Activated T-helper 17 cell treated with anti-CD3 and anti-CD28 coated beads, Interleukin-2, amount 50 U/mL, for 72 hours (primary cell): Measurements from ENCODE around the gene ZNF710. TPM values are rescaled to one million over a fixed set of nuclear protein-coding genes. Genes with fewer than 3 reads are reported as not detected.
A peak's percentile ranks its signal among the peaks of the same experiment; 100 is the strongest.

Experiments
- ATAC-seq: fragments of 150-1000 bp; cut with Tn5 transposase; replicated peaks from 2 replicates; pipeline ENCODE4 v1.10.0; 2021; ENCODE audit warnings: mild to moderate bottlenecking, moderate library complexity
- H3K27ac Mint-ChIP-seq: one replicate; pipeline ENCODE4 v1.8.0; 2022; ENCODE audit warnings: mixed read lengths
- H3K27me3 Mint-ChIP-seq: one replicate; pipeline ENCODE4 v1.8.0; 2022; ENCODE audit warnings: mixed read lengths
- H3K36me3 Mint-ChIP-seq: one replicate; pipeline ENCODE4 v1.8.0; 2022; ENCODE audit warnings: low read depth, mild to moderate bottlenecking, mixed read lengths
- H3K4me1 Mint-ChIP-seq: one replicate; pipeline ENCODE4 v1.8.0; 2022; ENCODE audit warnings: mixed read lengths
- H3K4me3 Mint-ChIP-seq: one replicate; pipeline ENCODE4 v1.8.0; 2022; ENCODE audit warnings: mild to moderate bottlenecking, mixed read lengths
- H3K9me3 Mint-ChIP-seq: one replicate; pipeline ENCODE4 v1.8.0; 2022; ENCODE audit warnings: mixed read lengths
- total RNA-seq, 2 donors: library from RNA; stranded (reverse); gene quantifications; one replicate each; pipeline ENCODE4 v1.2.3, GENCODE V29; 2022

The ZNF710 gene
- total RNA-seq, 2 donors from 2014 or later = 12.2 to 15.4 TPM

DNA sequence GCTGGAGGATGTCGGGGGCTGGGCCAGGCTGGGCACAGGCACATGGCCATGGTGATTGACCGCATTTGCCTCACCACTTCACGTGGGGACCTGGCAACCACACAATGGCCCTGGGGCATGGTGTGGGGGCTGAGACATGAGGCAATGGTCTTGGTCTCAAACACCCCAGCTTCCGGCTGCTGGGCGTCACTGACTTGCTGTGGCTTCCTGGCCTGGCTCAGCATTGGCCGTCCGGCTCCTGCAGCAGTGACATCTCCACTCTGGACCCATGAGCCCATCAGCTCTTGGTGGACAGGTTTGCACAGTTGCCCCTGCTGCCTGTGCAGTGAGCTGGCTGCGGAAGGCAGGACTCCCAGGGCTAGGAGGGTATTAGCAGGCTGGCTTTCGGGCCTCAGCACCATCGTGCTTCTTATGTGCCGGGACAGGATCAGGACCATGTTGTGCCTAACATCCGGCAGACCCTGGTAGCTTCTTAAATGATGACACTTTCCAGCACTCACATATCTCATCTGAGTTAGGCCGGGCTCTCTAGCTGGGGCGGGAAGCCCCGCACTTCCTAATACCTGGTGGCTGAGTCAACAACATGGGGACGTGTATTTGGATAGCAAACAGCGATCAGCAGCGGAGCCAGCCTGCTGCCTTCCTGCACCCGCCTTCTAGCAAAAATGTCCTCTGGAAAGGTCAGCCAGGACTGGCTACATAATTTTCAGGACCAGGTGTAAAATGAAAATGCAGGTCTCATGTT lies 34.1 kb downstream of the ZNF710 start:
- H3K27me3 Mint-ChIP-seq = no peaks in the 10 kb centered on the region
- ATAC-seq = no peak
- H3K4me3 Mint-ChIP-seq = peak overlapping the region; percentile 55
- no peaks in the 10 kb centered on the region for H3K36me3 Mint-ChIP-seq
- H3K27ac Mint-ChIP-seq = peak overlapping the region; percentile 71
- peaks cover 49% of the 10 kb centered on the region for H3K4me1 Mint-ChIP-seq
- H3K9me3 Mint-ChIP-seq = no peaks in the 10 kb centered on the region

DNA sequence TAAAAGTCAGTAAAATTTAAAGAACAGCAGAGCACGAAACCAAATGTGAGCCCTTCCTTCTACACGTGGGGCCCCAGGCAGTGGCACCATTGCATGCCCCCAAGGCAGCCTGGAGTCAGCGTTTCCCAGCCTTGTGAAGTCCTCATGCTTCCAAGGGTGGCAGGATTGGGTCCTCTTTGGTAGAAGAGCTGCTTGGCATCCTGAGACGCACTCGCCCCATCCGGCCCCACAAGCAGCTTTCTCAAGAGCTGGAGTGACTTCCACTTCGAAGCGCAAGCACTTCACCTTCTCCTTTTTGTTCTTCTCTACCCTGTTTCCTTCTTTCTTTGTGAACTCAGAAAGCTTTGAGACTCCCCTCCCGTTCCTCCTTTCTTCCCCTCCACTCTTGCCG lies 34.7 kb downstream of the ZNF710 start:
- Mint-ChIP-seq H3K27ac (peak overlapping the region; percentile 51), H3K9me3 (no peaks in the 10 kb centered on the region), H3K4me3 (peak overlapping the region; percentile 38), H3K4me1 (peaks cover 54% of the 10 kb centered on the region), H3K27me3 (no peaks in the 10 kb centered on the region), H3K36me3 (no peaks in the 10 kb centered on the region)
- ATAC-seq = no peak

DNA sequence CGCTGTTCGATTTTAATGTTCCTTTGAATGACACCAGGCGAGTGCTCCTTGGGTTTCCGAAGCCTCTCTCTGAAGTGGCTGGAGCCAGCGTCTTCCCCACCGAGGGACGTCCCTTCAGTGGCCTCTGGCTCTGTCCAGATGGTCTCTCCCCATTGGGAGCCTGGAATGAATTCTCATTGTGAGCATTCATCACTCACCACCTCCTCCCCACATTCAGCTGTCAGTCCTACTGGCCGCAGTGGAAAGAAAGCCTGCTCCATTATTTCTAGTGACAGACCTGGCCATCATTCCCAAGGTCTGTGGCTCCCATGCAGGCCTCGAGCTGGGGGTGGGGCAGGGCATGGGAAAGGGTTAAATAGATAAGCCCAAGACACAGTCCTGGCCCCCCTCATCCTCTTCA lies 35.2 kb downstream of the ZNF710 start:
- Mint-ChIP-seq H3K9me3 (no peaks in the 10 kb centered on the region), H3K36me3 (no peaks in the 10 kb centered on the region), H3K27me3 (no peaks in the 10 kb centered on the region), H3K4me3 (peak overlapping the region; percentile 32), H3K27ac (peak overlapping the region; percentile 51), H3K4me1 (peaks cover 53% of the 10 kb centered on the region)
- no peak for ATAC-seq

DNA sequence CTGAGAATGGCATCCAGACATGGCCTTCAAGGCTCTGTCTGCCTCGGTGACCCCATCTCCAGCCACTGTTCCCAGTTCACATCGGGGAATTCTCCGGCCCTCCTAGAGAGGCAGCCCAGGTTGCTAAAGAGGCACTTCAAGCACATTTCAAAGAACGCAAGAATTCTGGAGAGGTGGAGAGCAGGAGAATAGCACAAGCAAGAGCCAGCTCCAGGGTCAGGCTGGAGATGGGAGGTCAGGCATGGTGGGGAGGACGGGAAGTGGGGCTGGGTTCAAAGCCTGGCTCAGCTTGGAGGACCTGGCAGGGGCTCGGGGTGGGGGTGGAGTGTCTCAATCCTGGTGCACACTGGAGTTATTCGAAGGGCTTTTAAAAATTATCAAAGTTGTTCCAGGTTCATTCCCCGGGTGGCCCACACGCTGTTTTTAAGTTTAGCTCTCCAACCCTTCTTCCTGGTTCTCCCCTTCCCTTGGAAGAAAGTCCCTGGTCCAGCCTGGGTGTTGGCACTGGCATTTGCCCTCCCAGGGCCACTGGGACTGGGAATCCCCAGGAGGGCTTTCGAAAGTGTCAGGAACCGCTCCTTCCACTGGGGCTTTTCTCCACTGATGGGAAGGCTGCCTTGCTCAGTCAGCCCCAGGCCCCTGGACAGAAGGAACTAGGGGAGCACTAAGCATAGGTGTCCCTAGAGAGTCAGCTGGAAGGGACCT lies 35.8 kb downstream of the ZNF710 start:
- Mint-ChIP-seq H3K27ac (peak overlapping the region; percentile 51), H3K36me3 (no peaks in the 10 kb centered on the region), H3K9me3 (no peaks in the 10 kb centered on the region), H3K4me3 (peak overlapping the region; percentile 40), H3K27me3 (no peaks in the 10 kb centered on the region), H3K4me1 (peaks cover 49% of the 10 kb centered on the region)
- ATAC-seq = no peak

DNA sequence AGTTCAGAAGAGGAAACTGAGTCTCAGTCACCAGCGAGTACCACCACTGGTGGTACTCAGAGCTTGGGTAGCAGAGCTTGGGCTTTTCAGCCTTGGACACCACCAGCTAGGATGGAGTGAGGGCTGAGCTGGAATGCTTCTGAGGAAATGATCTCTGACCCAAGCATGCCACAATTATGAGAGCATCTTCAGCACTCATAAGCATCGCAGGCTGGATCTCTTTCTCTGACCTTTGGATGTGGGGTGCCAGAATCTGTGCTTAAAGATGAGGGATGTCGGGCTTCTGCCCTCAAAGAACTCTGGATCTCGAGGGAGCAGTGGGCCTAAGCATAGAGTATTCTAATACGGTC lies 36.4 kb downstream of the ZNF710 start:
- peaks cover 49% of the 10 kb centered on the region for H3K4me1 Mint-ChIP-seq
- H3K9me3 Mint-ChIP-seq = no peaks in the 10 kb centered on the region
- no peaks in the 10 kb centered on the region for H3K27me3 Mint-ChIP-seq
- H3K4me3 Mint-ChIP-seq = peak overlapping the region; percentile 40
- peak overlapping the region; percentile 51 for H3K27ac Mint-ChIP-seq
- ATAC-seq = no peak
- H3K36me3 Mint-ChIP-seq = no peaks in the 10 kb centered on the region

DNA sequence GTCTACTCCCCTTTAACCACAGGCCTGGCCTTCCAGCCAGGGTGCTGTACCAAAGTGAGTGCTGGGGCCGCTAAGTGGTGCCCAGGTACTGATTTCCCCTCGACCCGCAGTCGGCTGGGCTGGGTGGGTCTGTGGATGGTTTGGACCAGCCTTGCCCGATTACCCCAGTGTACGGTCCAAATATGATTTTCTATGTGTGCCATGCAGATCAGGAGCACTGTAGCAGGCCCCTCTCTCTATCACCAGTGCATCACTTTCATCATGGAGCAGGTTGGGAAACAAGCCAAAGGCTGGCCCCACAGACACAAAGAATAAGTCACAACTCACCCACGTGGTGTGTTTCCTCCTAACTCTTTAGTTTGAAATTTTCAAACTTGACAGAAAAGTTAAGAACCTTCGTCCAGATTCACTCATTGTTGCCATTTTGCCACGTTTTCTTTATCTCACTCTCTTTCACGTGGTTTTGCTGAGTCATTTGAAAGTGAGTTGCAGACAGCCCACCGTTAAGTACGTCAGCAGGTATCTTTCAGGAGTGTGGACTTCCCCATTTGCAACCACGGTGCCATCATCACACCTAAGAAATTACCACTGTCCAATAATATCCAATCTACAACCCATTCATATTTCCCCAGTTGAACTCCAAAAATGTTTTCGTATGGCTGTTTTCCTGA lies 37.0 kb downstream of the ZNF710 start:
- Mint-ChIP-seq H3K4me3 (peak overlapping the region; percentile 40), H3K9me3 (no peaks in the 10 kb centered on the region), H3K4me1 (peaks cover 47% of the 10 kb centered on the region), H3K27ac (peak overlapping the region; percentile 51), H3K36me3 (no peaks in the 10 kb centered on the region), H3K27me3 (no peaks in the 10 kb centered on the region)
- peak; percentile 93 for ATAC-seq

DNA sequence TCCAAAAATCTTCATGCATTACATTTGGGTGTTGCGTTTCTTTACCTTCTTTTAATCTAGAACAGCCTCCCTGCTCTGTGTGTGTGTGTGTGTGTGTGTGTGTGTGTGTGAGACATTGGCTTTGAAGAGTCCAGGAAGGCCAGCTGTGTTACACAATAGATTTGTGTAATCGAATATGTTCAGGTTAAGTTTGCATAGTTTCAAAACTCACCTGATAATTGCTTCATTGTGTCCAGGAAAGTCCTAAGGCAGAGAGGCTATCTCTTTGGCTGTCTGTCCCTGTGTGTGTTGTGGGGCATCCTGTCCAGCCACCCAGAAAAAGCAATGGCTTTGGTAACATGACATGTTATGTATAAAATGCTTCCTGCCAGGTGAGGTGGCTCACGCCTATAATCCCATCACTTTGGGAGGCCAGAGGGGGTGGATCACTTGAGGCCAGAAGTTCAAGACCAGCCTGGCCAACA lies 37.5 kb downstream of the ZNF710 start:
- H3K4me3 Mint-ChIP-seq = peak overlapping the region; percentile 40
- peak overlapping the region; percentile 51 for H3K27ac Mint-ChIP-seq
- H3K27me3 Mint-ChIP-seq = no peaks in the 10 kb centered on the region
- H3K9me3 Mint-ChIP-seq = no peaks in the 10 kb centered on the region
- ATAC-seq = no peak
- no peaks in the 10 kb centered on the region for H3K36me3 Mint-ChIP-seq
- H3K4me1 Mint-ChIP-seq = peaks cover 44% of the 10 kb centered on the region

DNA sequence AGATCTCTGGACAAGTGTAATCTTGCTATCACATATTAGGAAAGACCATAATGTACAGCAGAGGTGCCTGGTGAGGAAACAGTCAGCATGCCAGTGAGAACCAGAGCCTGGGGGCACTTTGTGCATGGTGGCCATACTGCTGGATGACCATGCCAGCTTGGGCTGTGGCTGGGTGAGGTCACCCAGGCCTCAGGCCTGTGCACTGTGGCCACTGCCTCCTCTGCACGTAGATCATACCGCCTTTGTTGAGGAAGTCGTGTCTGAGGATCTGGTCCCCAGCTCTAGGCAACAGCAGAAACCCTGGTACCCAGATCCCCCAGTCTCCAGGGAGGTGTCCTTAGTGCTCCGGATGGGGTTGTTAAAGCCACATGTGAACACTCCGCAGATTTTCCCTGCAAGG lies 38.9 kb downstream of the ZNF710 start:
- H3K4me1 Mint-ChIP-seq = peaks cover 39% of the 10 kb centered on the region
- no peak overlapping the region for H3K4me3 Mint-ChIP-seq
- no peaks in the 10 kb centered on the region for H3K36me3 Mint-ChIP-seq
- H3K27me3 Mint-ChIP-seq = no peaks in the 10 kb centered on the region
- ATAC-seq = no peak
- no peaks in the 10 kb centered on the region for H3K9me3 Mint-ChIP-seq
- H3K27ac Mint-ChIP-seq = peak overlapping the region; percentile 28

DNA sequence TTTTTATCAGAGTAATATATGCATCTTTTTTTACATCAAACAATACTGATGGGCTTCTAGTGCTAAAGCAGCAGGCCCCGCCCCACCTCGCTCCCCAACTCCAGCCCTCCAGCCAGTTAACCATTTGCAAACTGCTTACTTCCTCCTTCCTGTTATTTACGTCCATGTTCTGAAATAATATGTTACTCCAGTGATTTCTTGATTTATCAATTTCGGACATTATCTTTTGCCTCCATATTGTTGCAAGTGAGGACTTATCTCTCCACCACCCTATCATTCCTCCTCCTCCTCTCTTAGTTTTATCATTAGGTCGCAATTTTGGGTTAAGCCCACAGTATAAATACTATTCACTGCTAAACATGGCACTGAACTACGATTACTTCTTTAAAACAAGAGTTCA lies 39.5 kb downstream of the ZNF710 start:
- peaks cover 45% of the 10 kb centered on the region for H3K4me1 Mint-ChIP-seq
- no peak overlapping the region for H3K4me3 Mint-ChIP-seq
- H3K27me3 Mint-ChIP-seq = no peaks in the 10 kb centered on the region
- H3K27ac Mint-ChIP-seq = no peak overlapping the region
- no peak for ATAC-seq
- H3K9me3 Mint-ChIP-seq = no peaks in the 10 kb centered on the region
- no peaks in the 10 kb centered on the region for H3K36me3 Mint-ChIP-seq

DNA sequence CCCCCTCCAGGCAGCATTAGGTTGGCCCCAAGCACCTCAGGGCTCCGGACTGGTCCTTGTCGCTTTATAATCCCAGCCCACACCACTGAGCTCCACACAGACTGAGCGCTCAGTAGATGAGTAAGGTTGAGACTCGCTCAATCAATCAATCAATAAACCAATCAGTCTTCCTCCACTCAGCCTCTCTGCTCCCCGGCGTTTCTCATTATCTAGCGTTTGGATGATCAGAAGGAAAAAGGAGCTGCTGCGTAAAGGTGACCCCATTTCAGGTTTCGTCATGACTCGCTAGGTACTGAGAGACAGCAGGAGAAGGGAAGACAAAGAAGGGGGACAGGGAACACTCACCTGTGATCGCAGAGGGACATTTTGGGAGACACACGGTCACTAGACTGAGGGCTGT lies 41.2 kb downstream of the ZNF710 start:
- ATAC-seq = no peak
- no peaks in the 10 kb centered on the region for H3K27me3 Mint-ChIP-seq
- H3K9me3 Mint-ChIP-seq = no peaks in the 10 kb centered on the region
- H3K36me3 Mint-ChIP-seq = no peaks in the 10 kb centered on the region
- no peak overlapping the region for H3K4me3 Mint-ChIP-seq
- peaks cover 38% of the 10 kb centered on the region for H3K4me1 Mint-ChIP-seq
- H3K27ac Mint-ChIP-seq = no peak overlapping the region

DNA sequence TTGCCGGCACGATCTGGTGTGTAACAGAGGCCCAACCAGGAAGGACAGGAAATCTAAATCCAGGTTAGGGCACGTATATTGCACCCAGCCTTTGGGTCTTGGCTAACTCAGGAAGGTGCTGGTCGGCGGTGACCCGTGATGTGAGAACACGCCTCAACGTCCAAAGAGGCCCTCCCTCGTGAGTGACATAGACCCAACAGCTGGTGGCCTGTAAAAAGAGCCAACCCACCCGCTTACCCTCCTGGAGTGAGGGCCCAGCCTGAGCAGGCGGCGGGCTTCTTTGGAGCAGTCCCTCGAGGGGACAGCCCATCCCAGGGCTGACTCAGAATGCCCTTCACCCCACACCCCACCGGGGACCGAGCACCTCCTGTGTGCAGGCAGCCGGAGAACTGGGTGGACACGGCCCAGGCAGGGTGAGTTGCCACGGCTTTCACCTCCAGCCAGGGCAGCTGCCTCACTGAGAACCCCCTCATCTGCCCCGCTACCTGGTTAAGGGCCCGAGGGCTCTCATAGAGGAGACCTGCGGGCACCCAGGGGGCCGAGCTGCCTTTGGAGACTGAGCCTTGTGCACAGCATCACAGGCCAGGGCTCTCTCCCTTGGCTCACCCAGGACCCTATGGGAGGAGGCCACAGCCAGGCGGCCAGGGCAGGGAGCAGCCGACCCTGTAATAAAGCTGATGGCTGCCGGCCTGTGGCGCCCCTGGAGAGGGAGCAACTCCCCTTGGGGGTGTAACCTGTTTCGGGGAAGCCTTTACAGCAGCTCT lies 41.8 kb downstream of the ZNF710 start:
- no peaks in the 10 kb centered on the region for H3K9me3 Mint-ChIP-seq
- H3K36me3 Mint-ChIP-seq = no peaks in the 10 kb centered on the region
- no peak overlapping the region for H3K4me3 Mint-ChIP-seq
- ATAC-seq = no peak
- H3K27ac Mint-ChIP-seq = no peak overlapping the region
- no peaks in the 10 kb centered on the region for H3K27me3 Mint-ChIP-seq
- peaks cover 33% of the 10 kb centered on the region for H3K4me1 Mint-ChIP-seq

DNA sequence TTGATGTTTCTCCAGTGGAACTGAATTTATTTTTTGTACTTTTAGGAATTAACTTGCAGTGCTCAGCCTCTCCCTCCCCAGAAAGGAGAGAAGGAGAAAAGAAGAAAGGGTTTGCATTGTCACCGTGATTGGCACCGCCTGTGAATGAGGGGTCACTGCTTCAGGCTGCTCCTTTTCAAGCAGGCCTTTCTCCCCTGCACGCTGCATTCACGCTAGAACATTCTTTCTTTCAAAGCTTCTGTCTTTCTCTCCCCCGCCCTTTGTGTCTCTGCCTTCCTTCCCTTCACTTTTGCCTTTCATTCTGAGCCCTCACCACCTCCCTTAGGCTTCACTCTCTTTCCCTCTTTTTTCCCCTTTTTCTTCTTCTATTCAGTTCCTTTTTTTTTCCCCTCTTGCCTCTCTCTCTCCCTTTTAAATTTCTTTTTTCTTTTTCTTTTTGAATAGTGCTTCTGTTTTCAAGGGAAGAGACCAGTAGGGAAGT lies 42.4 kb downstream of the ZNF710 start:
- Mint-ChIP-seq H3K27ac (peak overlapping the region; percentile 23), H3K9me3 (no peaks in the 10 kb centered on the region)

DNA sequence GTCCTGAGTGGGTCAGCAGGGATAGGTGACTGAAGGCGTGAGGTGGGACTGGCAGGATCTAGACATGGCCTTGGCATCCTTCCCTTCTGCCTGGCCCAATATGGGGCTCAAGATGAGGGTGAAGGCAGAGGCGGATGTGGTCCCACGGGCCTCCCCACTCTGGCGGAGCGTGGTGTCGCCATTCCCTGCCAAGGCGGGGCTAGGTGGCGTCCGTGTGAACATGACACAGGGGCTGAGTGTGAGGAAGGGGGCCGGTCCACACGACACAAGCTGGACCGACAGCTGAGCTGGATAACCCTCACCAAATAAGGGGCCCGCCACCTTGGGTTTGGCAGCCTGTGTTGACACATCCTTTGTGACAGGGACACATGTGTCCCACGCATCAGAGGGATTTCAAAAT lies 43.1 kb downstream of the ZNF710 start:
- no peaks in the 10 kb centered on the region for H3K36me3 Mint-ChIP-seq

More for the DNA sequence above, 42.4 kb downstream of the ZNF710 start:
- Mint-ChIP-seq H3K27me3 (no peaks in the 10 kb centered on the region), H3K4me1 (peaks cover 27% of the 10 kb centered on the region), H3K36me3 (no peaks in the 10 kb centered on the region), H3K4me3 (no peak overlapping the region)
- no peak for ATAC-seq

DNA sequence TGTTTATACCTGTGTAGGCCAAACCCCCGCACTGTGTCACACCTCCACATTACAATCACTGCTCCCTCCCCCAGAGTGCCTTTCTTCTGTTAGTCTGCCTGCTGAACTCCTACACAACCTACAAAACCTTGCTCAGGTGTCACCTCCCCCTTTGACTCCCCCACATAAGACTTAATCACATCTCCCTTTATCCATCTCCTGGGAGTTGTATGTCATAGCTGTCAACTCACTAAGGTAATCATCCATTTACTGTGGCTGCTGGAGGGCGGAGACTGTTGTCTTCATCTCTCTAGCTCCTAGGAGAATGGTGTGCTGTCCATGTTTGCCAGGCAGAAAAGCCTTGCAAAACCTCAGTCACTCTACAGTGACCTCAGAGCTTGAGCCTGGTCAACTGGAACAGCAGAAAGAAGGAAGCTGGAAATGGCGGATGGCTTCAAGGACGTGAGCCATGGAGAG lies 43.8 kb downstream of the ZNF710 start:
- H3K4me3 Mint-ChIP-seq = no peak overlapping the region

More for the DNA sequence above, 43.1 kb downstream of the ZNF710 start:
- Mint-ChIP-seq H3K4me1 (peaks cover 25% of the 10 kb centered on the region), H3K4me3 (no peak overlapping the region), H3K27me3 (no peaks in the 10 kb centered on the region), H3K9me3 (no peaks in the 10 kb centered on the region), H3K27ac (peak overlapping the region; percentile 23)
- no peak for ATAC-seq

More for the DNA sequence above, 43.8 kb downstream of the ZNF710 start:
- no peaks in the 10 kb centered on the region for H3K9me3 Mint-ChIP-seq
- peaks cover 30% of the 10 kb centered on the region for H3K4me1 Mint-ChIP-seq
- ATAC-seq = no peak
- H3K27ac Mint-ChIP-seq = peak overlapping the region; percentile 44
- H3K27me3 Mint-ChIP-seq = no peaks in the 10 kb centered on the region
- H3K36me3 Mint-ChIP-seq = no peaks in the 10 kb centered on the region
